Testis (tissue), 2 donors: ENCODE measurements around the gene CBFA2T2.

ENCODE experiments used
- POLR2A ChIP-seq: fragments of 450-650 bp; IDR thresholded peaks from one replicate; pipeline ENCODE4 v1.6.1; 2017; ENCODE audit warnings: antibody characterized with exemption, mild to moderate bottlenecking, moderate library complexity
- TF ChIP-seq, protein P1 (sequence below), 3 experiments: fragments of 450-650 bp in 2 of 3; fragments of 200-600 bp in 1 of 3; sonication (generic) in 1 of 3; IDR thresholded peaks; one replicate each; pipeline ENCODE4 v1.5.1; 2016 to 2019; ENCODE audit warnings: antibody characterized with exemption in 3 of 3, mild to moderate bottlenecking in 2 of 3, moderate library complexity in 1 of 3

- TF ChIP-seq, protein P1, sequence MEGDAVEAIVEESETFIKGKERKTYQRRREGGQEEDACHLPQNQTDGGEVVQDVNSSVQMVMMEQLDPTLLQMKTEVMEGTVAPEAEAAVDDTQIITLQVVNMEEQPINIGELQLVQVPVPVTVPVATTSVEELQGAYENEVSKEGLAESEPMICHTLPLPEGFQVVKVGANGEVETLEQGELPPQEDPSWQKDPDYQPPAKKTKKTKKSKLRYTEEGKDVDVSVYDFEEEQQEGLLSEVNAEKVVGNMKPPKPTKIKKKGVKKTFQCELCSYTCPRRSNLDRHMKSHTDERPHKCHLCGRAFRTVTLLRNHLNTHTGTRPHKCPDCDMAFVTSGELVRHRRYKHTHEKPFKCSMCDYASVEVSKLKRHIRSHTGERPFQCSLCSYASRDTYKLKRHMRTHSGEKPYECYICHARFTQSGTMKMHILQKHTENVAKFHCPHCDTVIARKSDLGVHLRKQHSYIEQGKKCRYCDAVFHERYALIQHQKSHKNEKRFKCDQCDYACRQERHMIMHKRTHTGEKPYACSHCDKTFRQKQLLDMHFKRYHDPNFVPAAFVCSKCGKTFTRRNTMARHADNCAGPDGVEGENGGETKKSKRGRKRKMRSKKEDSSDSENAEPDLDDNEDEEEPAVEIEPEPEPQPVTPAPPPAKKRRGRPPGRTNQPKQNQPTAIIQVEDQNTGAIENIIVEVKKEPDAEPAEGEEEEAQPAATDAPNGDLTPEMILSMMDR (IDR thresholded peaks at IDR 0.05) = no peak
- no peak for TF ChIP-seq POLR2A
These were observed 191.4 kb downstream of the CBFA2T2 start for GRCh38 chr20:33681288-33681687.
